Measurements from ENCODE around the gene PRKN.

PRKN gene

GRCh38 chr6:161631676-161632194 is 1095.8 kb downstream of the PRKN start:
- DNase-seq = no peak

- no peak for DNase-seq
These were observed 1096.9 kb downstream of the PRKN start for GRCh38 chr6:161630674-161631073.

- no peak for DNase-seq
These were observed 1101.4 kb downstream of the PRKN start for GRCh38 chr6:161626132-161626676.

- DNase-seq = no peak
These were observed 1103.5 kb downstream of the PRKN start for GRCh38 chr6:161624111-161624510.

GRCh38 chr6:161622779-161623178 is 1104.8 kb downstream of the PRKN start:
- no peak for DNase-seq

GRCh38 chr6:161618831-161619454 is 1108.6 kb downstream of the PRKN start:
- DNase-seq = no peak

- no peak for DNase-seq
These were observed 1113.9 kb downstream of the PRKN start for GRCh38 chr6:161613711-161614110.

- no peak for DNase-seq
These were observed 1118.8 kb downstream of the PRKN start for GRCh38 chr6:161608771-161609170.

GRCh38 chr6:161607696-161608297 is 1119.8 kb downstream of the PRKN start:
- no peak for DNase-seq

- no peak for DNase-seq
These were observed 1125.2 kb downstream of the PRKN start for GRCh38 chr6:161602359-161602758.

GRCh38 chr6:161598896-161599295 is 1128.7 kb downstream of the PRKN start:
- DNase-seq = no peak

- DNase-seq = no peak
These were observed 1130.6 kb downstream of the PRKN start for GRCh38 chr6:161596807-161597520.

- DNase-seq = no peak
These were observed 1133.2 kb downstream of the PRKN start for GRCh38 chr6:161594412-161594811.

- DNase-seq = no peak
These were observed 1136.5 kb downstream of the PRKN start for GRCh38 chr6:161590961-161591627.

GRCh38 chr6:161586887-161587286 is 1140.7 kb downstream of the PRKN start:
- no peak for DNase-seq

- DNase-seq = no peak
These were observed 1142.8 kb downstream of the PRKN start for GRCh38 chr6:161584621-161585340.

- no peak for DNase-seq
These were observed 1143.5 kb downstream of the PRKN start for GRCh38 chr6:161584051-161584450.

GRCh38 chr6:161583584-161583983 is 1144.0 kb downstream of the PRKN start:
- no peak for DNase-seq

GRCh38 chr6:161578478-161578877 is 1149.1 kb downstream of the PRKN start:
- DNase-seq = no peak

GRCh38 chr6:161575523-161576254 is 1151.9 kb downstream of the PRKN start:
- DNase-seq = no peak

- DNase-seq = no peak
These were observed 1158.6 kb downstream of the PRKN start for GRCh38 chr6:161568885-161569456.
